Activated CD8-positive, alpha-beta memory T cell treated with anti-CD3 and anti-CD28 coated beads for 48 hours (primary cell): ENCODE measurements around the gene FAAP100.
A peak's percentile ranks its signal among the peaks of the same experiment; 100 is the strongest.

ENCODE experiments used
- DNase-seq, 3 experiments: peaks; one replicate each; pipeline ENCODE4 v3.0.0-alpha.2; 2020; ENCODE audit warnings: low read depth in 2 of 3, low spot score in 2 of 3

The FAAP100 gene

GRCh38 chr17:81526662-81527571 lies 25.2 kb downstream of the FAAP100 start:
- no peak for DNase-seq

- no peak for DNase-seq
These were observed 27.3 kb downstream of the FAAP100 start for GRCh38 chr17:81524865-81525159.

GRCh38 chr17:81524039-81524864 lies 27.9 kb downstream of the FAAP100 start:
- no peak for DNase-seq

GRCh38 chr17:81523402-81524038 lies 28.6 kb downstream of the FAAP100 start:
- DNase-seq = no peak

- no peak for DNase-seq
These were observed 29.4 kb downstream of the FAAP100 start for GRCh38 chr17:81522491-81523401.

GRCh38 chr17:81520021-81520901 lies 31.9 kb downstream of the FAAP100 start:
- DNase-seq = no peak

- no peak for DNase-seq
These were observed 32.7 kb downstream of the FAAP100 start for GRCh38 chr17:81519284-81520020.

GRCh38 chr17:81518785-81519283 lies 33.3 kb downstream of the FAAP100 start:
- no peak for DNase-seq

- DNase-seq = no peak
These were observed 33.9 kb downstream of the FAAP100 start for GRCh38 chr17:81518113-81518784.

- no peak for DNase-seq
These were observed 34.6 kb downstream of the FAAP100 start for GRCh38 chr17:81517339-81518112.

- no peak for DNase-seq
These were observed 35.2 kb downstream of the FAAP100 start for GRCh38 chr17:81517009-81517338.

GRCh38 chr17:81516439-81516838 lies 35.7 kb downstream of the FAAP100 start:
- no peak for DNase-seq

- no peak for DNase-seq
These were observed 36.6 kb downstream of the FAAP100 start for GRCh38 chr17:81515530-81516041.

GRCh38 chr17:81514739-81515529 lies 37.2 kb downstream of the FAAP100 start:
- peak in 2 of 3 experiments; percentile 50 to 66 for DNase-seq

GRCh38 chr17:81514489-81514738 lies 37.7 kb downstream of the FAAP100 start:
- no peak for DNase-seq

GRCh38 chr17:81513753-81514488 lies 38.2 kb downstream of the FAAP100 start:
- DNase-seq = no peak
